ENCODE data around the gene AHCTF1.

The AHCTF1 gene

GRCh38 chr1:246798606-246799496 is 132.9 kb downstream of the AHCTF1 start:
- DNase-seq (ENCODE audit: low read depth, low spot score) = no peak

GRCh38 chr1:246798107-246798506 is 133.6 kb downstream of the AHCTF1 start:
- no peak for DNase-seq (ENCODE audit: low read depth, low spot score)

- DNase-seq (ENCODE audit: low read depth, low spot score) = no peak
Measured at GRCh38 chr1:246797597-246797996, 134.2 kb downstream of the AHCTF1 start.

- DNase-seq (ENCODE audit: low read depth, low spot score) = no peak
Measured at GRCh38 chr1:246797157-246797556, 134.6 kb downstream of the AHCTF1 start.

- no peak for DNase-seq (ENCODE audit: low read depth, low spot score)
Measured at GRCh38 chr1:246795906-246796694, 135.6 kb downstream of the AHCTF1 start.

GRCh38 chr1:246794828-246795671 is 136.7 kb downstream of the AHCTF1 start:
- no peak for DNase-seq (ENCODE audit: low read depth, low spot score)

- DNase-seq (ENCODE audit: low read depth, low spot score) = no peak
Measured at GRCh38 chr1:246794048-246794827, 137.5 kb downstream of the AHCTF1 start.

GRCh38 chr1:246793356-246793896 is 138.3 kb downstream of the AHCTF1 start:
- DNase-seq (ENCODE audit: low read depth, low spot score) = no peak

GRCh38 chr1:246792603-246793002 is 139.1 kb downstream of the AHCTF1 start:
- no peak for DNase-seq (ENCODE audit: low read depth, low spot score)

GRCh38 chr1:246791303-246791918 is 140.3 kb downstream of the AHCTF1 start:
- DNase-seq (ENCODE audit: low read depth, low spot score) = no peak

- no peak for DNase-seq (ENCODE audit: low read depth, low spot score)
Measured at GRCh38 chr1:246790833-246791232, 140.9 kb downstream of the AHCTF1 start.

- DNase-seq (ENCODE audit: low read depth, low spot score) = no peak
Measured at GRCh38 chr1:246790364-246790763, 141.4 kb downstream of the AHCTF1 start.

GRCh38 chr1:246789454-246790339 is 142.1 kb downstream of the AHCTF1 start:
- DNase-seq (ENCODE audit: low read depth, low spot score) = no peak

All from activated CD4-positive, CD25-positive, alpha-beta regulatory T cell treated with anti-CD3 and anti-CD28 coated beads, Interleukin-2, amount 50 U/mL, for 16 hours (primary cell).